HepG2 (cell line): ENCODE data around the gene CARMIL1. TPM values are rescaled to one million over a fixed set of nuclear protein-coding genes. Genes with fewer than 3 reads are reported as not detected.

Experiments used
- ATAC-seq: fragments of 200-7000 bp; cut with Tn5 transposase; 3 replicates; pipeline ENCODE4 v1.9.1; 2020; ENCODE audit warnings: mild to moderate bottlenecking, moderate library complexity
- BruUV-seq: library from RNA; stranded (reverse); fragments of 400-500 nt; replicated peaks from 2 replicates; lab custom pipeline; 2021; lab: Mats Ljungman, UMichigan
- CTCF ChIA-PET: fragments of 300-600 bp; formaldehyde crosslinking; extraction: SDS; loops from one replicate; lab custom pipeline; 2021; ENCODE audit warnings: low total read pairs, inconsistent platforms, low intra/inter-chr PET ratio; lab: Yijun Ruan, JAX
- POLR2A ChIA-PET: fragments of 350-600 bp; sonication (Branson Sonifier 250); formaldehyde crosslinking; loops from one replicate; lab custom pipeline; 2020; ENCODE audit warnings: antibody characterized with exemption, inconsistent platforms; lab: Yijun Ruan, JAX
- DNase-seq: peaks from one replicate; pipeline ENCODE4 v3.0.0-alpha.2; 2015; ENCODE audit warnings: low spot score
- FAIRE-seq: peaks from 3 replicates; lab custom pipeline; 2011; peaks lifted over from hg19 to GRCh38; lab: Jason Lieb, UNC
- H2AFZ ChIP-seq: one replicate; pipeline ENCODE4 v1.6.1; 2011; ENCODE audit warnings: low read length, inconsistent platforms
- H3K27ac ChIP-seq: fragments of 300-600 bp; 3 replicates; pipeline ENCODE4 v1.8.0; 2011; ENCODE audit warnings: mixed run types, mild to moderate bottlenecking, mixed read lengths, low read length, inconsistent platforms; ENCODE audit not compliant: insufficient read depth; ENCODE audit errors: extremely low read length
- H3K27me3 ChIP-seq, 2 experiments: fragments of 200-600 bp in 1 of 2; 2 replicates in 1 of 2; 3 replicates in 1 of 2; pipeline versions ENCODE4 v1.6.0 to v1.8.0; 2011; ENCODE audit warnings: low read length in 2 of 2, mild to moderate bottlenecking in 2 of 2, moderate library complexity in 2 of 2, inconsistent platforms in 1 of 2; ENCODE audit not compliant: insufficient read depth in 2 of 2, control insufficient read depth in 1 of 2
- H3K36me3 ChIP-seq, 2 experiments: fragments of 200-600 bp in 1 of 2; replicated peaks in 1 of 2; 2 replicates in 1 of 2; 3 replicates in 1 of 2; pipeline versions ENCODE4 v1.5.1 to v1.8.0; 2011; ENCODE audit warnings: low read length in 2 of 2, inconsistent platforms in 1 of 2; ENCODE audit not compliant: insufficient read depth in 2 of 2, control insufficient read depth in 1 of 2
- H3K4me1 ChIP-seq: 2 replicates; pipeline ENCODE4 v1.5.1; 2012; ENCODE audit warnings: low read length, inconsistent platforms; ENCODE audit not compliant: insufficient read depth
- H3K4me2 ChIP-seq: 2 replicates; pipeline ENCODE4 v1.6.0; 2011; ENCODE audit warnings: low read depth, low read length, inconsistent platforms
- H3K4me3 ChIP-seq, 3 experiments: fragments of 200-600 bp in 1 of 3; sonication (generic), shearing (Covaris generic) in 1 of 3; replicated peaks in 1 of 3; 2 replicates each; pipeline ENCODE4 v1.5.1; 2011 to 2016; ENCODE audit warnings: low read length in 3 of 3, inconsistent platforms in 2 of 3, low read depth in 2 of 3, mild to moderate bottlenecking in 2 of 3, control low read depth in 1 of 3, mixed read lengths in 1 of 3; ENCODE audit not compliant: insufficient read depth in 1 of 3
- H3K79me2 ChIP-seq: one replicate; pipeline ENCODE4 v1.6.1; 2011; ENCODE audit warnings: low read length, inconsistent platforms; ENCODE audit not compliant: insufficient read depth
- H3K9ac ChIP-seq: 2 replicates; pipeline ENCODE4 v1.6.0; 2011; ENCODE audit warnings: mild to moderate bottlenecking, low read depth, low read length, inconsistent platforms; ENCODE audit not compliant: insufficient read depth
- H3K9me3 ChIP-seq: 2 replicates; pipeline ENCODE4 v1.5.1; 2012; ENCODE audit warnings: mild to moderate bottlenecking, low read length
- H4K20me1 ChIP-seq: 2 replicates; pipeline ENCODE4 v1.6.0; 2011; ENCODE audit warnings: inconsistent platforms, mild to moderate bottlenecking, low read length, moderate library complexity; ENCODE audit not compliant: insufficient read depth
- BORCS8-MEF2B ChIP-seq: sonication (generic); formaldehyde crosslinking; IDR thresholded peaks from 2 replicates; pipeline ENCODE4 v1.8.0; 2022; ENCODE audit warnings: mild to moderate bottlenecking, missing genetic modification reagents
- KAT2B ChIP-seq: fragments of 150-350 bp; IDR thresholded peaks from 2 replicates; pipeline ENCODE4 v1.6.1; 2014; ENCODE audit warnings: low read depth, low read length, borderline replicate concordance
- RORA ChIP-seq: sonication (generic); formaldehyde crosslinking; IDR thresholded peaks from 2 replicates; pipeline ENCODE4 v1.5.0; 2020; ENCODE audit warnings: mild to moderate bottlenecking, missing genetic modification reagents, moderate library complexity
- SPEN ChIP-seq: sonication (generic); formaldehyde crosslinking; IDR thresholded peaks from 2 replicates; pipeline ENCODE4 v1.5.1; 2020; ENCODE audit warnings: low read depth, mild to moderate bottlenecking, missing genetic modification reagents
- TMF1 ChIP-seq: sonication (generic); formaldehyde crosslinking; IDR thresholded peaks from 2 replicates; pipeline ENCODE4 v1.8.1; 2022; ENCODE audit warnings: low read depth, missing genetic modification reagents
- YY1 ChIP-seq: IDR thresholded peaks from 2 replicates; pipeline ENCODE4 v1.6.1; 2011; ENCODE audit warnings: low read length, low read depth, moderate library complexity, mild to moderate bottlenecking; ENCODE audit not compliant: insufficient read depth, insufficient replicate concordance
- ZNF232 ChIP-seq: sonication (generic); formaldehyde crosslinking; IDR thresholded peaks from 2 replicates; pipeline ENCODE4 v1.4.0; 2020; ENCODE audit warnings: missing genetic modification reagents, borderline replicate concordance
- ZNF432 ChIP-seq: sonication (generic); formaldehyde crosslinking; IDR thresholded peaks from 2 replicates; pipeline ENCODE4 v1.5.0; 2020; ENCODE audit warnings: missing genetic modification reagents, mild to moderate bottlenecking, borderline replicate concordance
- ZNF891 ChIP-seq: sonication (generic); formaldehyde crosslinking; IDR thresholded peaks from 2 replicates; pipeline ENCODE4 v1.5.0; 2020; ENCODE audit warnings: mild to moderate bottlenecking, missing genetic modification reagents
- WGBS: methylation state at CpG from one replicate; pipeline ENCODE4 v1.1.6; 2017; ENCODE audit warnings: low lambda C conversion rate; 5-methylcytosine and 5-hydroxymethylcytosine counted together
- in situ Hi-C: cut with HindIII; loops from 2 replicates; pipeline ENCODE4 v1.10.0; 2017; ENCODE audit warnings: low pct_unique_long_range_greater_than_20kb; ENCODE audit not compliant: extremely low pct_ligation_motif_present
- intact Hi-C: fragments of 100-400 bp; cut with micrococcal nuclease; formaldehyde crosslinking; loops from one replicate; pipeline ENCODE4 v1.10.0; 2022; ENCODE audit not compliant: unreplicated experiment
- polyA plus RNA-seq, 8 experiments: library from polyadenylated mRNA; depleted of rRNA in 3 of 8; stranded (reverse) in 7 of 8; unstranded in 1 of 8; fragments of >200 nt; fragmentation: Illumina TruSeq in 4 of 8; extraction: Trizol in 4 of 8; gene quantifications; 2 replicates each; pipeline versions ENCODE4 v1.2.1 to v1.2.3, GENCODE V29; 2011 to 2016; ENCODE audit warnings: low read depth in 4 of 8, missing spikeins in 1 of 8, mixed read lengths in 1 of 8; ENCODE audit not compliant: insufficient read depth in 1 of 8
- total RNA-seq, 5 experiments: library from RNA; depleted of rRNA; stranded (reverse); fragments of >200 nt; fragmentation: Illumina TruSeq; extraction: Trizol; gene quantifications; 2 replicates each; pipeline ENCODE4 v1.2.3, GENCODE V29; 2016; ENCODE audit warnings: low read depth in 1 of 5
- TF ChIP-seq, protein P1 (sequence below): sonication (generic); formaldehyde crosslinking; IDR thresholded peaks from 2 replicates; pipeline ENCODE4 v1.8.0; 2022; ENCODE audit warnings: missing genetic modification reagents, mild to moderate bottlenecking, inconsistent platforms, borderline replicate concordance

CARMIL1 gene
- total and polyA plus RNA-seq, 2 of the 13 experiments (the other 11 are each of a cell fraction or from before 2014, with no cell fraction given), result 1.8 to 2.6 TPM

DNA sequence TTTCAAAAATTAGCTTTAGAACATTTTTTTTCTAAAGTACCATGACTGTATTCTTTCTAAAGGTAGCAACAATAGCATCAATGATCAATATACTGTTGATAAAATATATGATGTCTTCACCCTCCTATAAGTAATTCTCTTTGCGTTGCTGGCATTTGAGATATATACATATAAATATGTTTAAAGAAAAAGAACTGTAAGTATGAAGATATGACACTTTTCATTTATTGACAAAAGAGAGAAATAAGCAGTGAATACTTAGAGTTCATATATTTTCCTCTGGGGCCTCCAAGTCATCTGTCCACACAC is 323.5 kb downstream of the CARMIL1 start:
- H3K27ac ChIP-seq, result no peak overlapping the region
- H3K9ac ChIP-seq, result no peak overlapping the region
- no peaks in the 10 kb centered on the region for H3K9me3 ChIP-seq
- no peak for DNase-seq
- no TSS peak for BruUV-seq
- ChIA-PET CTCF (interaction anchor here (1.2 to 3.6 kb wide), 7 partner anchors 46 to 379 kb away, joined by 5 to 33 read pairs (median 7); partner anchors contain the start of gene CARMIL1), POLR2A (no interaction called here)
- no peak overlapping the region for H3K4me3 ChIP-seq
- in situ Hi-C loops, result loop anchor here (5.0 kb wide), 2 partner anchors 325 to 380 kb away; partner anchors contain the start of gene CARMIL1
- intact Hi-C loops, result loop anchor here (1.0 to 2.0 kb wide), 5 partner anchors 46 to 379 kb away; no protein-coding TSS in a partner anchor
- no peak overlapping the region for H3K4me2 ChIP-seq
- no peak for FAIRE-seq
- 97% methylated on average over 1 of the region's 1 CpG for WGBS
- H3K79me2 ChIP-seq, result no peaks in the 10 kb centered on the region
- H3K27me3 ChIP-seq, result no peaks in the 10 kb centered on the region
- H4K20me1 ChIP-seq, result no peaks in the 10 kb centered on the region; the same call in 1 of the 2 replicates
- TF ChIP-seq SPEN (no peak), TMF1 (CRISPR knock-in tag) (no peak), ZNF432 (no peak), KAT2B (no peak), RORA (CRISPR knock-in tag) (no peak), ZNF232 (CRISPR knock-in tag) (no peak), ZNF891 (CRISPR knock-in tag) (no peak), BORCS8-MEF2B (CRISPR knock-in tag) (no peak), YY1 (no peak)
- TF ChIP-seq, protein P1, sequence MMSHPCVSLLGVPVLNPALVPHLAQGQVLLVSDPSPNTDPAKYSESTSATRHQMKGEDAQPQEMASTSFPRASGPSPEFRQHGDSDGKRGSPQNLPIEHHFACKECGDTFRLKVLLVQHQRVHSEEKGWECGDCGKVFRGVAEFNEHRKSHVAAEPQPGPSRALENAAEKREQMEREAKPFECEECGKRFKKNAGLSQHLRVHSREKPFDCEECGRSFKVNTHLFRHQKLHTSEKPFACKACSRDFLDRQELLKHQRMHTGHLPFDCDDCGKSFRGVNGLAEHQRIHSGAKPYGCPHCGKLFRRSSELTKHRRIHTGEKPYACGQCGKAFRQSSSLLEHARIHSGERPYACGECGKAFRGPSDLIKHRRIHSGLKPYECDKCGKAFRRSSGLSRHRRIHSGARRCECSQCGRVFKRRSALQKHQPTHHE, result no peak
- no peak overlapping the region for H2AFZ ChIP-seq
- peaks cover 10% of the 10 kb centered on the region for H3K4me1 ChIP-seq
- ATAC-seq, result no peak
- H3K36me3 ChIP-seq, result no peaks in the 10 kb centered on the region
